ENCODE results near the gene ITPK1. TPM values are rescaled to one million over a fixed set of nuclear protein-coding genes. Genes with fewer than 3 reads are reported as not detected.
"Not testable (repeated sequence)": the region's sequence is repeated elsewhere in the genome, so short reads cannot be mapped to it uniquely, and the experiment has no call there.

Gene ITPK1
- total RNA-seq, result 59.8 and 63.8 TPM in 2 replicates
- long read RNA-seq, partial matches to known transcripts, result 0 of 1 reads
- long read RNA-seq, other reads (novel, unspliced or antisense), result 1 of 1 reads

DNA sequence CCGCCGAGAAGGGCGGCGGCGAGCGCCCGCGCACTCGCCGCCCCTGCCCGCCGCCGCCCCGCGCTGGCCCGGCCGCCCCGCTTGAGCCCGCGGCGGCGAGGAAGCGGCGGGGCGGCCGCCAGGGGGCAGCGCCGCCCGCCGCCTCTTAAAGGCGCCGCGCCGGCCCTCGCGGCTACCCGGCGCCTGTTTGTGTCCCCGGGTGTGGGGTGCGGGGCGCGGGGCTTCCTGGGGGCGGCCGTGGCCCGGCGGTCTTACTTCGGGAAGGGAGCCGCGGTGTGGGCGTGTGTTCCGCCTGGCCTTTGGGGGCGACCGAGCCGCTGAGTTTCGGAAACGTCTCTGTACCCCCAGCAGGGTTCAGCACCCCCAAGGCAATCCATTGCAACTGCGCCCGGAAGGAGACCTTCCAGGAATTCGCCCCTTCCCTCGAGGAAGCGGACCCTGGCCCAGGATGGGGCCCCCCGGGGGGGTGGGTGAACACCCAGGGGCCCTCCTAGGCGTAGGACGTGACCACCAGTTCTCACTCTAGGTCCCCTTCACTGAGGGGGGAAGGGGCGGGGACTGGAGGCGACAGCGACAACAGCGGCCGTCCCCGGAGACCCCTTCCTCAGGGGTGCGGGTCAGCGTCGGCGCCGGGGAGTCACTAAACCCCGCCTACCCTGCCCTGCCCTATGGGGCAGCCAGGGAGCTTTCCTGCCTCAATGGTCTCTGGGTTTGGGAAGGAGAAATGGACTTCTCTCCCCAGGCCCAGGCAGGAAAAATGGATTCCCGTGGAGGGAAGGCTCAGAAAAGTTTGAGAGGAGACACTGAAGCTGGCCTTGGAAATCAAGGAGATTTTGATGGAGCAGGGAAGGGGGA is at the start of gene ITPK1:
TSS of gene ITPK1 (minus strand) at position 105 of the 855 bp plus-strand sequence. CDS start 762 bp downstream, outside the sequence.
- H3K27ac Mint-ChIP-seq (ENCODE audit: unreplicated experiment), result no peak within 1 kb of the TSS
- DNase-seq (ENCODE audit: low read depth, low spot score), result peak; percentile 52
- no peaks in the 10 kb centered on the region for H3K36me3 Mint-ChIP-seq (ENCODE audit: low read depth)
- H3K27me3 Mint-ChIP-seq (ENCODE audit: low read depth), result peaks cover 10% of the 10 kb centered on the region
- peak within 1 kb of the TSS; percentile 88 for H3K4me3 Mint-ChIP-seq
- H3K4me1 Mint-ChIP-seq, result peaks cover 27% of the 10 kb centered on the region
- peak; percentile 58 for TF ChIP-seq CTCF (conservative IDR thresholded peaks at IDR 0.05)
- H3K9me3 Mint-ChIP-seq, result no peaks in the 10 kb centered on the region

DNA sequence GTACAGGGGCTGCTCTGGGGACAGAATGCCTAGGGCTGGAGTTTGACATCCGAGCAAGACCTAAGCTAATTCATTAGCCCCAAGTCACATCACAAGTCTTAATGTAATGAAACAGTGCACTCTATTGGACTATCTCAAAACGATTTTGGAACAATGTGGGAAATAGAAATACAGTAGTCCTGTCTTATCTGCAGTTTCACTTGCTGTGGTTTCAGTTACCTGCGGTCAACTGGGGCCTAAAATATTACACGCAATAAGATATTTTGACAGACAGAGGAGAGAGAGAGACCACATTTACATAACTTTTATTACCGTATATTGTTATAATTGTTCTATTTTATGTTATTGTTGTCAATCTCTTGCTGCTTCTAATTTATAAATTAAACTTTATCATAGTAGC is 47.8 kb upstream of the ITPK1 start:
- no peak overlapping the region for H3K4me3 Mint-ChIP-seq
- no peak overlapping the region for H3K27ac Mint-ChIP-seq (ENCODE audit: unreplicated experiment)
- no peaks in the 10 kb centered on the region for H3K27me3 Mint-ChIP-seq (ENCODE audit: low read depth)
- no peaks in the 10 kb centered on the region for H3K9me3 Mint-ChIP-seq
- no peak for TF ChIP-seq CTCF (conservative IDR thresholded peaks at IDR 0.05)
- H3K36me3 Mint-ChIP-seq (ENCODE audit: low read depth), result no peaks in the 10 kb centered on the region
- peaks cover 7% of the 10 kb centered on the region for H3K4me1 Mint-ChIP-seq
- no peak for DNase-seq (ENCODE audit: low read depth, low spot score)

DNA sequence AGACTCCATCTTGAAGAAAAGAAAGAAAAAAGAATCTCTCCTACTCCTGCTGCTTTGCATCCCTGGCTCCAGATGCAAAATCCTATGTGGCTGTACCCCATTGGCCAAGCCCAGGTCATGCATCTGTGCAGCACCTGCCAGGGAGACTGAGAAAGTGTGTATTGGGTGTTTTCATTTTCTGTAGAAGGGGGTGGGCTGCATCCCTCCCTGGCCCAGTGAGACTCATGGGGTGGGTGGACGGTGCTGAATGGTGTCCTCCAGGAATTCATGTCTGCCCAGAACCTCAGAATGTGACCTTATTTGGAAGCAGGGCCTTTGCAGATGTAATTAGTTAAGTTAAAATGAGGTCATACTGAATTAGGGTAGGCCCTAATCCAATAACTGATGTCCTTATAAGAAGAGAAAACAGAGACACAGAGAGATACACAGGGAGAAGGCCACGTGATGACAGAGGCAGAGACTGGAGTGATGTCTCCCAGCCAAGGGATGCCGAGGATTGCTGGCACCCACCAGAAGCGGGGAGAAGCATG is 45.8 kb upstream of the ITPK1 start:
- no peaks in the 10 kb centered on the region for H3K27me3 Mint-ChIP-seq (ENCODE audit: low read depth)
- H3K27ac Mint-ChIP-seq (ENCODE audit: unreplicated experiment), result no peak overlapping the region
- no peaks in the 10 kb centered on the region for H3K9me3 Mint-ChIP-seq
- DNase-seq (ENCODE audit: low read depth, low spot score), result no peak
- no peaks in the 10 kb centered on the region for H3K36me3 Mint-ChIP-seq (ENCODE audit: low read depth)
- TF ChIP-seq CTCF (conservative IDR thresholded peaks at IDR 0.05), result no peak
- H3K4me1 Mint-ChIP-seq, result peaks cover 10% of the 10 kb centered on the region
- no peak overlapping the region for H3K4me3 Mint-ChIP-seq

DNA sequence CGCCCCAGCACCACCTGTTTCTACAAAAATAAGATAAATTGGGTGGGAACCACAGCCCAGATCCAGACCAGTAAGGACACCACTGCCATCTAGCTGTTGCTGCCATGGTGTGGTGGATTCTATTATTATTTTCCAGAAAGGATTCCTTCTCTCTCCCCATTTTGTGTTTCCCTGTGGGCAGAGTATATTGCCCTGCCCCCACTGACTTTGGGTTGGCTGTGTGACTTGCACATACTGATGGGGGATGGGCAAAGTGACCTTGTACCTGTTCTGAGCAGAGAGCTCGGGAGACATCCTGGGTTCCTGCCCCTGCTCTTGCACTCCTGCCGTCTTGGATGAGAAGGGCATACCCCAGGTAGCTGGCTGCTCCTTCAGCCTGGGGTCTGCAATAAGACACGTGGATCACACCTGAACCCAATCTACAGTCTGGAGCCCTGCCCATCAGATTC is 44.7 kb upstream of the ITPK1 start:
- Mint-ChIP-seq H3K27ac (ENCODE audit: unreplicated experiment) (no peak overlapping the region), H3K4me3 (no peak overlapping the region), H3K36me3 (ENCODE audit: low read depth) (no peaks in the 10 kb centered on the region), H3K4me1 (peaks cover 8% of the 10 kb centered on the region), H3K27me3 (ENCODE audit: low read depth) (no peaks in the 10 kb centered on the region), H3K9me3 (no peaks in the 10 kb centered on the region)
- TF ChIP-seq CTCF (conservative IDR thresholded peaks at IDR 0.05), result peak; percentile 46
- no peak for DNase-seq (ENCODE audit: low read depth, low spot score)

DNA sequence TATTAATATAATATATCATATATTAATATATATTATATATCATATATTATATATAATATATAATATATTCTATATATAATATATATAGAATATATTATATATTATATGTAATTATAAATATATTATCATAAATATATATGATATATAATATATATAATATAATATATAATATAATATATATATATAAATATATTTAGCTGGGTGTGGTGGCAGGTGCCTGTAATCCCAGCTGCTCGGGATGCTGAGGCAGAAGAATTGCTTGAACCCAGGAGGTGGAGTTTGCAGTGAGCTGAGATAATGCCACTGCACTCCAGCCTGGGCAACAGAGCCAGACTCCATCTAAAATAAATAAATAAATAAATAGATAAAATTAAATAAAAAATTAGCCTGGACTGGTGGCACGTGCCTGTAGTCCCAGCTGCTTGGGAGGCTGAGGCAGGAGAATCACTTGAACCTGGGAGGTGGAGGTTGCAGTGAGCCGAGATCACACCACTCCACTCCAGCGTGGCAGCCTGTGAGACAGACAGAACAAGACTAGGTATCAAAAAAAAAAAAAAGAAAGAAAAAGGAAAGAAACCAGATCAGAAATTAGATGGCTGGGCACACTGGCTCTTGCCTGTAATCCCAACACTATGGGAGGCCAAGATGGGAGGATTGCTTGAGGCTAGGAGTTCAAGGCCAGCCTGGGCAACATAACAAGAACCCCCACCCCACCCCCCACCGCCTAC is 44.1 kb upstream of the ITPK1 start:
- not testable (repeated sequence) for H3K27me3 Mint-ChIP-seq (ENCODE audit: low read depth); H3K4me3 Mint-ChIP-seq

GRCh38 chr14:93158349-93158748 is 42.6 kb upstream of the ITPK1 start:
- not testable (repeated sequence) for DNase-seq (ENCODE audit: low read depth, low spot score); H3K36me3 Mint-ChIP-seq (ENCODE audit: low read depth); H3K4me3 Mint-ChIP-seq; H3K27ac Mint-ChIP-seq (ENCODE audit: unreplicated experiment); H3K9me3 Mint-ChIP-seq; H3K4me1 Mint-ChIP-seq; H3K27me3 Mint-ChIP-seq (ENCODE audit: low read depth)

More for the DNA sequence above, 44.1 kb upstream of the ITPK1 start:
- not testable (repeated sequence) for H3K4me1 Mint-ChIP-seq; H3K9me3 Mint-ChIP-seq; H3K27ac Mint-ChIP-seq (ENCODE audit: unreplicated experiment); DNase-seq (ENCODE audit: low read depth, low spot score); H3K36me3 Mint-ChIP-seq (ENCODE audit: low read depth)

All from neural crest cell (in vitro differentiated cells).